Endothelial cell (in vitro differentiated cells): ENCODE measurements around the gene DDA1. TPM values are rescaled to one million over a fixed set of nuclear protein-coding genes. Genes with fewer than 3 reads are reported as not detected.

Experiments
- DNase-seq: peaks from one replicate; pipeline ENCODE4 v3.0.0; 2021; ENCODE audit warnings: low spot score
- H3K27ac Mint-ChIP-seq: one replicate; pipeline ENCODE4 v1.8.0; 2021; ENCODE audit warnings: mixed read lengths, inconsistent platforms; ENCODE audit not compliant: unreplicated experiment
- H3K27me3 Mint-ChIP-seq: one replicate; pipeline ENCODE4 v1.8.0; 2021; ENCODE audit warnings: mild to moderate bottlenecking, moderate library complexity, mixed read lengths, inconsistent platforms; ENCODE audit not compliant: unreplicated experiment
- H3K36me3 Mint-ChIP-seq: one replicate; pipeline ENCODE4 v1.8.0; 2021; ENCODE audit warnings: mild to moderate bottlenecking, low read depth, mixed read lengths, inconsistent platforms; ENCODE audit not compliant: unreplicated experiment
- H3K4me1 Mint-ChIP-seq: one replicate; pipeline ENCODE4 v1.8.0; 2021; ENCODE audit warnings: mild to moderate bottlenecking, mixed read lengths, inconsistent platforms; ENCODE audit not compliant: unreplicated experiment
- H3K4me3 Mint-ChIP-seq: one replicate; pipeline ENCODE4 v1.8.0; 2021; ENCODE audit warnings: mild to moderate bottlenecking, mixed read lengths, inconsistent platforms; ENCODE audit not compliant: unreplicated experiment
- H3K9me3 Mint-ChIP-seq: one replicate; pipeline ENCODE4 v1.8.0; 2021; ENCODE audit warnings: mixed read lengths, inconsistent platforms; ENCODE audit not compliant: unreplicated experiment
- total RNA-seq: library from RNA; stranded (reverse); fragmentation: NEBNext Ultra II Directional; extraction: Animal tissue kit (Norgen Biotek cat#: 25700); gene quantifications from one replicate; pipeline ENCODE4 v1.2.1, GENCODE V29; 2021; ENCODE audit not compliant: unreplicated experiment
- TF ChIP-seq, protein P1 (sequence below): fragments of 200-600 bp; sonication (generic); IDR thresholded peaks from one replicate; pipeline ENCODE4 v1.5.0; 2021; ENCODE audit warnings: antibody characterized with exemption; ENCODE audit not compliant: unreplicated experiment

The DDA1 gene
- total RNA-seq, 1 donor from 2014 or later, result 44.7 TPM

DNA sequence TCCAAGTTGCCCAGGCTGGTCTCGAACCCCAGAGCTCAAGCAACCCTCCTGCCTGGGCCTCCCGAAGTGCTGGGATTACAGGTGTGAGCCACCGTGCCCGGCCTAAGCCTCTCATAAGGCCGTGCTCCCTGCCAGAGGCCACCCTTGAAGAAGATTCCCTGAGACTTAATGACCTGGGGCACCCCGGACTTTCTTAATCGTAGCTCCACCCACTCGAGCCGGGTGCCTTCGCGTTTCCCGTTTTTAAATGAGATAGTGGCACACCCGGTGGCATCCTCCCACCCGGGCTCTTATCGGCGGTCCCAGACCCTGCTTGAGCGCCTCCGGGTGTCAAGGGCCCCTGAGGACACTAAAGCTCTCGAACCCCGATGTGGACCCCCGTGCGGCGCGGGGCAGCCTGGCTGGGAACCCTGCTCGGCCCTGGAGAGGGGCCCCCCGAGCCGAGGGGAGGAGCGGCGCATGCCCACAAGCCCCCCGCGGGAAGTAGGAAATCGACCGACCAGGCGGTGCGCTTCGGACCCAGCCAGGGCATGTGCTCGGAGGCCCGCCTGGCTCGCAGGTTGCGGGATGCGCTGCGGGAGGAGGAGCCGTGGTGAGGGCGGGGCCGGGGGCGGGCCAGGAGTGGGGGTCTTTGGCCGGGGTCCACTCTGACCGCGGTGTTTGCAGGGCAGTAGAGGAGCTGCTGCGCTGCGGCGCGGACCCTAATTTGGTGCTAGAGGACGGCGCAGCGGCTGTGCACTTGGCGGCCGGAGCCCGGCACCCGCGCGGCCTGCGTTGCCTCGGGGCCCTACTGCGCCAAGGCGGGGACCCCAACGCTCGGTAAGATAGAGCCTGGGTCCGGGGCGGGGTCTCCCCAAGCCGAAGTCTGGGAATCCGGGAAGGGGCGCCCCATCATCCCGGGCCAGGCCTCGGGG is 27.7 kb upstream of the DDA1 start, which contains the start of gene ANKLE1:
Gene ANKLE1, plus strand, starts transcription at position 511 of the 914 bp plus-strand sequence. Its CDS starts 20 bp downstream, at position 531.
- peak; percentile 43 for DNase-seq
- H3K4me1 Mint-ChIP-seq, result peaks cover 3% of the 10 kb centered on the region
- H3K9me3 Mint-ChIP-seq, result no peaks in the 10 kb centered on the region
- H3K4me3 Mint-ChIP-seq, result peak within 1 kb of the TSS; percentile 80
- TF ChIP-seq, protein P1, sequence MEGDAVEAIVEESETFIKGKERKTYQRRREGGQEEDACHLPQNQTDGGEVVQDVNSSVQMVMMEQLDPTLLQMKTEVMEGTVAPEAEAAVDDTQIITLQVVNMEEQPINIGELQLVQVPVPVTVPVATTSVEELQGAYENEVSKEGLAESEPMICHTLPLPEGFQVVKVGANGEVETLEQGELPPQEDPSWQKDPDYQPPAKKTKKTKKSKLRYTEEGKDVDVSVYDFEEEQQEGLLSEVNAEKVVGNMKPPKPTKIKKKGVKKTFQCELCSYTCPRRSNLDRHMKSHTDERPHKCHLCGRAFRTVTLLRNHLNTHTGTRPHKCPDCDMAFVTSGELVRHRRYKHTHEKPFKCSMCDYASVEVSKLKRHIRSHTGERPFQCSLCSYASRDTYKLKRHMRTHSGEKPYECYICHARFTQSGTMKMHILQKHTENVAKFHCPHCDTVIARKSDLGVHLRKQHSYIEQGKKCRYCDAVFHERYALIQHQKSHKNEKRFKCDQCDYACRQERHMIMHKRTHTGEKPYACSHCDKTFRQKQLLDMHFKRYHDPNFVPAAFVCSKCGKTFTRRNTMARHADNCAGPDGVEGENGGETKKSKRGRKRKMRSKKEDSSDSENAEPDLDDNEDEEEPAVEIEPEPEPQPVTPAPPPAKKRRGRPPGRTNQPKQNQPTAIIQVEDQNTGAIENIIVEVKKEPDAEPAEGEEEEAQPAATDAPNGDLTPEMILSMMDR, result no peak
- peaks cover 9% of the 10 kb centered on the region for H3K36me3 Mint-ChIP-seq
- H3K27me3 Mint-ChIP-seq, result peaks cover 6% of the 10 kb centered on the region
- H3K27ac Mint-ChIP-seq, result no peak within 1 kb of the TSS

DNA sequence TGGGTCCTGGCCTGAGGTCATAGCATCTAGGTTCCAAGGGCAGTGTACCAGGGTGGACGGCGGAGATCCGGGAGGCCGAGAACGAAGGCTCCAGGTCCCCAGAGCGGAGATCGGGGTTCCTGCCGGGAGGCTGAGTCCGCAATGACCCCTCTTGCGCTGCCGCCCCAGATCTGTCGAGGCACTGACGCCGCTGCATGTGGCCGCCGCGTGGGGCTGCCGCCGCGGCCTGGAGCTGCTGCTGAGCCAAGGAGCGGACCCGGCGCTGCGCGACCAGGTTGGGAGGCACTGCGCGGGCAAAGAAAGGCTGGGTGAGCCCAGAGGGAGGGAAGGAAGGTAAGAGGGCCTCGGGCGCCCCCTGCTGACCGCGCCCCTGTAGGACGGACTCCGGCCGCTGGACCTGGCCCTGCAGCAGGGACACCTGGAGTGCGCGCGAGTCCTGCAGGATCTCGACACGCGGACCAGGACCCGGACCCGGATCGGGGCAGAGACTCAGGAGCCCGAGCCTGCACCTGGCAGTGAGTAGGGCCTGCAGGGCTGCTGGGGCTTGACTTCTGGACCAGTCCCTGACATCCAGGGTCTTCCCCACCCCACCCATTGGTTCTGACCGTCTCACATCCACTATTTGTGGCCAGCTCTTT is 26.8 kb upstream of the DDA1 start:
- H3K27me3 Mint-ChIP-seq, result peaks cover 6% of the 10 kb centered on the region
- TF ChIP-seq, protein P1, result peak; percentile 91
- H3K9me3 Mint-ChIP-seq, result no peaks in the 10 kb centered on the region
- DNase-seq, result peak; percentile 92
- H3K4me1 Mint-ChIP-seq, result peaks cover 3% of the 10 kb centered on the region
- peaks cover under 1% of the 10 kb centered on the region for H3K36me3 Mint-ChIP-seq
- peak overlapping the region; percentile 80 for H3K4me3 Mint-ChIP-seq
- no peak overlapping the region for H3K27ac Mint-ChIP-seq

DNA sequence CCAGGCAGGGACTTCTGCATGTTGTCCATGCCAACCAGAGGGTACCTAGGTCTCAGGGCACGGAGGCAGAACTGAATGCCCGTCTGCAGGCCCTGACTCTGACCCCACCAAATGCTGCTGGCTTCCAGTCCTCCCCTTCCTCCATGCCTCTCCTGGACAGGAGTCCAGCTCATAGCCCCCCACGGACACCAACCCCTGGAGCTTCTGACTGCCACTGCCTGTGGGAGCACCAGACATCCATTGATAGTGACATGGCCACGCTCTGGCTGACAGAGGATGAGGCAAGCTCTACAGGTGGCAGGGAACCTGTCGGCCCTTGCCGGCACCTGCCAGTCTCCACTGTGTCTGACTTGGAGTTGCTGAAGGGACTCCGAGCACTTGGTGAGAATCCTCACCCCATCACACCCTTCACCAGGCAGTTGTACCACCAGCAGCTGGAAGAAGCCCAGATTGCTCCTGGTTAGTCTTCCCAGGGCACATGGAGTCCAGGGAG is 25.8 kb upstream of the DDA1 start:
- Mint-ChIP-seq H3K4me1 (peaks cover 3% of the 10 kb centered on the region), H3K36me3 (no peaks in the 10 kb centered on the region), H3K27ac (no peak overlapping the region), H3K9me3 (no peaks in the 10 kb centered on the region), H3K27me3 (peaks cover 6% of the 10 kb centered on the region), H3K4me3 (no peak overlapping the region)
- DNase-seq, result no peak
- TF ChIP-seq, protein P1, result no peak

DNA sequence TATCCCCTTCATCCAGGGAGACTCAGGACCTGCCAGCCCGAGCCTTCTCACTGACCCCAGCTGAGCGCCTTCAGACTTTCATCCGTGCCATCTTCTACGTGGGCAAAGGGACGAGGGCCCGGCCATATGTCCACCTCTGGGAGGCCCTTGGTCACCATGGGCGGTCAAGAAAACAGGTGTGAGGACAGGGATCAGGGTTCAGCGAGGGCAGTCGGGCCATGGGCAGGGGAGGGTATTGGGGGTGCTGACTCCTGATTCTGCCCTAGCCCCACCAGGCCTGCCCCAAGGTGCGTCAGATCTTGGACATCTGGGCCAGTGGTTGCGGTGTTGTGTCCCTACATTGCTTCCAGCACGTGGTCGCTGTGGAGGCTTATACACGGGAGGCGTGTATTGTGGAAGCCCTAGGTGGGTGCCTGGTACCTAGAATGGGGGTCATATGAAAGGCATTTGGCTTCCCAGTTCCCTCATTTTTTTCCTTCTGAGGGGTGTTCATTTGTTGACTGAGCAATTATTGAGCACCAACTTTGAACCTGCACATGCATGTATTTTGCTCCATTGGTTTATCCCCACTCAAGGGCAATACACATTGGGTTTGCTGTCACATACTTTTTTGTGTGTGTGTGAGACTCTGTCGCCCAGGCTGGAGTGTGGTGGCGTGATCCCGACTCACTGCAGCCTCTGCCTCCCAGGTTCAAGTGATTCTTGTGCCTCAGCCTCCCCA is 23.8 kb upstream of the DDA1 start:
- no peak overlapping the region for H3K27ac Mint-ChIP-seq

More for the DNA sequence above, 23.8 kb upstream of the DDA1 start:
- Mint-ChIP-seq H3K4me3 (no peak overlapping the region), H3K36me3 (no peaks in the 10 kb centered on the region), H3K27me3 (peaks cover 5% of the 10 kb centered on the region), H3K9me3 (no peaks in the 10 kb centered on the region), H3K4me1 (peaks cover 3% of the 10 kb centered on the region)
- TF ChIP-seq, protein P1, result no peak
- DNase-seq, result no peak
